ENCODE results near the gene CSTB.

Gene CSTB

GRCh38 chr21:43733529-43734071 is 42.5 kb downstream of the CSTB start:
- no peaks in the 10 kb centered on the region for H3K9me3 ChIP-seq (ENCODE audit: control insufficient read depth, insufficient read depth, low read length)
- peaks cover 8% of the 10 kb centered on the region; the same call in 1 of the 2 replicates for H3K36me3 ChIP-seq (ENCODE audit: insufficient read depth, low read length)
- H3K9ac ChIP-seq (ENCODE audit: low read depth, low read length), result no peak overlapping the region
- H3K4me1 ChIP-seq (ENCODE audit: insufficient read depth, low read length), result no peaks in the 10 kb centered on the region; the same call in 1 of the 2 replicates

GRCh38 chr21:43733060-43733459 is 43.0 kb downstream of the CSTB start:
- Histone ChIP-seq H3K9ac (ENCODE audit: low read depth, low read length) (no peak overlapping the region), H3K9me3 (ENCODE audit: control insufficient read depth, insufficient read depth, low read length) (no peaks in the 10 kb centered on the region), H3K4me1 (ENCODE audit: insufficient read depth, low read length) (no peaks in the 10 kb centered on the region; the same call in 1 of the 2 replicates), H3K36me3 (ENCODE audit: insufficient read depth, low read length) (peaks cover 8% of the 10 kb centered on the region; the same call in 1 of the 2 replicates)

GRCh38 chr21:43731891-43732711 is 44.0 kb downstream of the CSTB start:
- H3K4me1 ChIP-seq (ENCODE audit: insufficient read depth, low read length), result no peaks in the 10 kb centered on the region; the same call in 1 of the 2 replicates
- no peak overlapping the region for H3K9ac ChIP-seq (ENCODE audit: low read depth, low read length)
- H3K9me3 ChIP-seq (ENCODE audit: control insufficient read depth, insufficient read depth, low read length), result no peaks in the 10 kb centered on the region
- peaks cover 8% of the 10 kb centered on the region; the same call in 1 of the 2 replicates for H3K36me3 ChIP-seq (ENCODE audit: insufficient read depth, low read length)

- H3K9ac ChIP-seq (ENCODE audit: low read depth, low read length), result no peak overlapping the region
- no peaks in the 10 kb centered on the region for H3K9me3 ChIP-seq (ENCODE audit: control insufficient read depth, insufficient read depth, low read length)
- peaks cover 8% of the 10 kb centered on the region; the same call in 1 of the 2 replicates for H3K36me3 ChIP-seq (ENCODE audit: insufficient read depth, low read length)
- H3K4me1 ChIP-seq (ENCODE audit: insufficient read depth, low read length), result peaks cover 3% of the 10 kb centered on the region
These were observed 44.6 kb downstream of the CSTB start for GRCh38 chr21:43731476-43731875.

- Histone ChIP-seq H3K9ac (ENCODE audit: low read depth, low read length) (peak overlapping the region; percentile 87), H3K4me1 (ENCODE audit: insufficient read depth, low read length) (peaks cover 3% of the 10 kb centered on the region), H3K9me3 (ENCODE audit: control insufficient read depth, insufficient read depth, low read length) (no peaks in the 10 kb centered on the region), H3K36me3 (ENCODE audit: insufficient read depth, low read length) (0 out of 2 replicates have a peak, but pooled peaks cover 1% of the 10 kb centered on the region)
These were observed 47.4 kb downstream of the CSTB start for GRCh38 chr21:43728467-43729390.

GRCh38 chr21:43728154-43728466 is 48.0 kb downstream of the CSTB start:
- H3K9ac ChIP-seq (ENCODE audit: low read depth, low read length), result peak overlapping the region; percentile 87
- peaks cover 3% of the 10 kb centered on the region for H3K4me1 ChIP-seq (ENCODE audit: insufficient read depth, low read length)

GRCh38 chr21:43727519-43728153 is 48.5 kb downstream of the CSTB start:
- Histone ChIP-seq H3K9me3 (ENCODE audit: control insufficient read depth, insufficient read depth, low read length) (no peaks in the 10 kb centered on the region), H3K9ac (ENCODE audit: low read depth, low read length) (peak overlapping the region; percentile 87), H3K36me3 (ENCODE audit: insufficient read depth, low read length) (no peaks in the 10 kb centered on the region), H3K4me1 (ENCODE audit: insufficient read depth, low read length) (peaks cover 3% of the 10 kb centered on the region)

More at GRCh38 chr21:43728154-43728466, 48.0 kb downstream of the CSTB start:
- Histone ChIP-seq H3K9me3 (ENCODE audit: control insufficient read depth, insufficient read depth, low read length) (no peaks in the 10 kb centered on the region), H3K36me3 (ENCODE audit: insufficient read depth, low read length) (no peaks in the 10 kb centered on the region)

- Histone ChIP-seq H3K36me3 (ENCODE audit: insufficient read depth, low read length) (no peaks in the 10 kb centered on the region), H3K4me1 (ENCODE audit: insufficient read depth, low read length) (peaks cover 3% of the 10 kb centered on the region), H3K9ac (ENCODE audit: low read depth, low read length) (no peak overlapping the region), H3K9me3 (ENCODE audit: control insufficient read depth, insufficient read depth, low read length) (no peaks in the 10 kb centered on the region)
These were observed 49.2 kb downstream of the CSTB start for GRCh38 chr21:43726686-43727518.

Data from ES-I3 (cell line).